Endothelial cell of umbilical vein (primary cell): ENCODE measurements around the gene LIN28B. TPM values are rescaled to one million over a fixed set of nuclear protein-coding genes. Genes with fewer than 3 reads are reported as not detected.
"Not testable (repeated sequence)": the region's sequence is repeated elsewhere in the genome, so short reads cannot be mapped to it uniquely, and the experiment has no call there.

Experiments
- BruUV-seq: library from RNA; stranded (reverse); fragments of 400-500 nt; replicated peaks from 2 replicates; lab custom pipeline; 2021; lab: Mats Ljungman, UMichigan
- CTCF ChIA-PET: fragments of 300-600, 350-600 bp; sonication (Branson Sonifier 250); formaldehyde crosslinking; loops from one replicate; lab custom pipeline; 2021; ENCODE audit warnings: antibody characterized with exemption, inconsistent platforms; lab: Charles Lee
- POLR2A ChIA-PET: fragments of 300-600, 350-600 bp; sonication (Branson Sonifier 250); formaldehyde crosslinking; loops from one replicate; lab custom pipeline; 2021; ENCODE audit warnings: antibody characterized with exemption, inconsistent platforms; lab: Charles Lee
- DNase-seq: peaks from one replicate; pipeline ENCODE4 v3.0.0-alpha.2; 2011; ENCODE audit warnings: low read depth, low spot score
- FAIRE-seq: peaks from 2 replicates; lab custom pipeline; 2011; peaks lifted over from hg19 to GRCh38; lab: Jason Lieb, UNC
- H2AFZ ChIP-seq: 2 replicates; pipeline ENCODE4 v1.6.0; 2012; ENCODE audit warnings: low read depth, low read length, control low read depth, inconsistent platforms
- H3K27ac ChIP-seq: 2 replicates; pipeline ENCODE4 v1.5.1; 2011; ENCODE audit warnings: low read depth, mild to moderate bottlenecking, control low read depth, low read length, moderate library complexity; ENCODE audit not compliant: insufficient read depth
- H3K27me3 ChIP-seq, 2 experiments: 2 replicates each; pipeline versions ENCODE4 v1.6.0 to v1.6.1; 2011; ENCODE audit warnings: low read length in 2 of 2, mixed read lengths in 1 of 2; ENCODE audit not compliant: control insufficient read depth in 2 of 2, insufficient read depth in 2 of 2
- H3K36me3 ChIP-seq, 2 experiments: 2 replicates in 1 of 2; 3 replicates in 1 of 2; pipeline ENCODE4 v1.5.1; 2011; ENCODE audit warnings: low read length in 2 of 2, mild to moderate bottlenecking in 1 of 2, moderate library complexity in 1 of 2; ENCODE audit not compliant: control insufficient read depth in 2 of 2, insufficient read depth in 2 of 2; ENCODE audit errors: extremely low read depth in 1 of 2
- H3K4me1 ChIP-seq: 3 replicates; pipeline ENCODE4 v1.5.1; 2011; ENCODE audit warnings: mild to moderate bottlenecking, low read length; ENCODE audit not compliant: control insufficient read depth, insufficient read depth; ENCODE audit errors: extremely low read depth
- H3K4me2 ChIP-seq: 2 replicates; pipeline ENCODE4 v1.6.1; 2011; ENCODE audit warnings: low read length, control low read depth, mixed read lengths; ENCODE audit not compliant: insufficient read depth
- H3K4me3 ChIP-seq, 3 experiments: fragments of 200-600 bp in 1 of 3; sonication (generic), shearing (Covaris generic) in 1 of 3; replicated peaks in 1 of 3; 2 replicates each; pipeline ENCODE4 v1.5.1; 2011 to 2016; ENCODE audit warnings: control low read depth in 3 of 3, low read length in 3 of 3, mild to moderate bottlenecking in 2 of 3, inconsistent platforms in 1 of 3, low read depth in 1 of 3, moderate library complexity in 1 of 3; ENCODE audit not compliant: insufficient read depth in 1 of 3
- H3K79me2 ChIP-seq: 2 replicates; pipeline ENCODE4 v1.6.0; 2012; ENCODE audit warnings: low read length, inconsistent platforms; ENCODE audit not compliant: control insufficient read depth, insufficient read depth
- H3K9ac ChIP-seq: replicated peaks from 2 replicates; pipeline ENCODE3; 2011; ENCODE audit warnings: low read length, control low read depth; ENCODE audit not compliant: insufficient read depth; ENCODE audit errors: extremely low read depth
- H3K9me1 ChIP-seq: replicated peaks from 3 replicates; pipeline ENCODE4 v1.6.0; 2011; ENCODE audit warnings: mild to moderate bottlenecking, low read length; ENCODE audit not compliant: control insufficient read depth, insufficient read depth; ENCODE audit errors: extremely low read depth
- H3K9me3 ChIP-seq: replicated peaks from 2 replicates; pipeline ENCODE4 v1.5.1; 2012; ENCODE audit warnings: low read length, inconsistent platforms; ENCODE audit not compliant: control insufficient read depth, insufficient read depth
- H4K20me1 ChIP-seq: replicated peaks from 2 replicates; pipeline ENCODE3; 2011; ENCODE audit warnings: mild to moderate bottlenecking, low read length; ENCODE audit not compliant: control insufficient read depth, insufficient read depth; ENCODE audit errors: extremely low read depth
- EZH2 ChIP-seq: IDR thresholded peaks from 2 replicates; pipeline ENCODE4 v1.6.1; 2012; ENCODE audit warnings: borderline replicate concordance, low read depth, mild to moderate bottlenecking, moderate library complexity, low read length, inconsistent platforms; ENCODE audit not compliant: severe bottlenecking
- FOS ChIP-seq: IDR thresholded peaks from 2 replicates; pipeline ENCODE4 v1.6.1; 2011; ENCODE audit warnings: mild to moderate bottlenecking, low read length, moderate library complexity, borderline replicate concordance; ENCODE audit not compliant: insufficient read depth
- GATA2 ChIP-seq: IDR thresholded peaks from 2 replicates; pipeline ENCODE4 v1.7.0; 2011; ENCODE audit warnings: low read depth, mild to moderate bottlenecking, moderate library complexity, mixed read lengths, low read length; ENCODE audit not compliant: insufficient read length, insufficient read depth
- JUN ChIP-seq: IDR thresholded peaks from 2 replicates; pipeline ENCODE4 v1.6.1; 2011; ENCODE audit warnings: borderline replicate concordance, low read depth; ENCODE audit not compliant: insufficient read length, insufficient read depth
- MYC ChIP-seq: IDR thresholded peaks from one replicate; pipeline ENCODE4 v1.6.1; 2011; ENCODE audit warnings: mild to moderate bottlenecking, low read depth, low read length
- POLR2A ChIP-seq: IDR thresholded peaks from 2 replicates; pipeline ENCODE4 v1.6.1; 2012; ENCODE audit warnings: low read depth, mild to moderate bottlenecking, control low read depth, low read length
- POLR2AphosphoS5 ChIP-seq: IDR thresholded peaks from 2 replicates; pipeline ENCODE4 v1.6.1; 2012; ENCODE audit warnings: low read depth, mild to moderate bottlenecking, control low read depth, low read length, moderate library complexity; ENCODE audit not compliant: insufficient read depth
- dilution Hi-C: fragments of 300-500 bp; cut with MboI; formaldehyde crosslinking; loops from one replicate; pipeline ENCODE4 v1.15.0; 2019; ENCODE audit warnings: low sequenced_read_pairs; ENCODE audit not compliant: extremely low pct_ligation_motif_present
- intact Hi-C: fragments of 100-400 bp; cut with micrococcal nuclease; formaldehyde crosslinking; loops from one replicate; pipeline ENCODE4 v1.10.0; 2022
- polyA plus RNA-seq, 4 experiments: library from polyadenylated mRNA; depleted of rRNA in 3 of 4; stranded (reverse) in 3 of 4; unstranded in 1 of 4; fragments of >200 nt; gene quantifications; 2 replicates each; pipeline versions ENCODE4 v1.2.1 to v1.2.3, GENCODE V29; 2011 to 2012; ENCODE audit warnings: missing spikeins in 1 of 4
- total RNA-seq: library from RNA; stranded (reverse); gene quantifications from 2 replicates; pipeline ENCODE4 v1.2.3, GENCODE V29; 2021
- TF ChIP-seq, protein P1 (sequence below), 2 donors: IDR thresholded peaks; 1 replicate in 1 of 2; 2 replicates in 1 of 2; pipeline ENCODE4 v1.5.1; 2011; ENCODE audit warnings: low read length in 2 of 2, mild to moderate bottlenecking in 2 of 2, moderate library complexity in 2 of 2, control low read depth in 1 of 2, inconsistent platforms in 1 of 2, low read depth in 1 of 2; ENCODE audit not compliant: insufficient read depth in 1 of 2; ENCODE audit errors: extremely low read depth in 1 of 2
- TF ChIP-seq, protein P2 (sequence below): IDR thresholded peaks from 2 replicates; pipeline ENCODE4 v1.6.1; 2011; ENCODE audit not compliant: insufficient read depth, insufficient read length

LIN28B gene
- total and polyA plus RNA-seq, 2 donors (not counting 3 experiments of a cell fraction or from before 2014, with no cell fraction given), result not detected

DNA sequence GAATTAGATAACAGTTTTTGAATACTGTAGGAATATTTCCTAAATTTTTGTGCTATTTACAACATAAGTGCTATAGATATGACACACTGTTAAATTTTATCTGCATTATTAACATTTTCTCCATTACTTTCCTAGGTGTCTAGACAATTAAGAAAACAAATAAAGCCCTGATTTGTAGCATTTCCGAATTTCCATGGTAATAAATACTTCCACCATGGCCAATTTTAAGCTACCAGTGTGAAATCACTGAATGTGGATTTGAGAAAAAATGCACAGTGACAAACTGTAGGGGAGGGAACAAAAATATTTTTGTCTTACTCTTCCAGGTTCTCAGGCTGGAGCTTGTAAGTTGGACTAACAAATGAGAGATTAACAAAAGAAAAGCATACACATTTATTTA lies 27.9 kb downstream of the LIN28B start:
- DNase-seq (no peak), FAIRE-seq (no peak)
- Histone ChIP-seq H3K9me1 (no peaks in the 10 kb centered on the region), H3K27me3 (no peaks in the 10 kb centered on the region), H3K79me2 (no peaks in the 10 kb centered on the region), H3K4me1 (no peaks in the 10 kb centered on the region), H3K4me3 (no peak overlapping the region), H4K20me1 (no peaks in the 10 kb centered on the region), H3K4me2 (no peak overlapping the region), H3K36me3 (no peaks in the 10 kb centered on the region), H3K9ac (no peak overlapping the region), H3K9me3 (no peaks in the 10 kb centered on the region), H2AFZ (no peak overlapping the region), H3K27ac (no peak overlapping the region)
- ChIA-PET POLR2A (no interaction called here), CTCF (interaction anchor here (1.1 kb wide), 1 partner anchor 11 kb away, joined by 3 read pairs; no protein-coding TSS in a partner anchor)
- BruUV-seq, result no TSS peak
- intact Hi-C loops, result no loop called here
- dilution Hi-C loops, result no loop called here
- TF ChIP-seq GATA2 (no peak), POLR2AphosphoS5 (no peak), MYC (no peak), POLR2A (no peak), JUN (no peak), EZH2 (no peak), FOS (no peak)
- TF ChIP-seq, protein P1, sequence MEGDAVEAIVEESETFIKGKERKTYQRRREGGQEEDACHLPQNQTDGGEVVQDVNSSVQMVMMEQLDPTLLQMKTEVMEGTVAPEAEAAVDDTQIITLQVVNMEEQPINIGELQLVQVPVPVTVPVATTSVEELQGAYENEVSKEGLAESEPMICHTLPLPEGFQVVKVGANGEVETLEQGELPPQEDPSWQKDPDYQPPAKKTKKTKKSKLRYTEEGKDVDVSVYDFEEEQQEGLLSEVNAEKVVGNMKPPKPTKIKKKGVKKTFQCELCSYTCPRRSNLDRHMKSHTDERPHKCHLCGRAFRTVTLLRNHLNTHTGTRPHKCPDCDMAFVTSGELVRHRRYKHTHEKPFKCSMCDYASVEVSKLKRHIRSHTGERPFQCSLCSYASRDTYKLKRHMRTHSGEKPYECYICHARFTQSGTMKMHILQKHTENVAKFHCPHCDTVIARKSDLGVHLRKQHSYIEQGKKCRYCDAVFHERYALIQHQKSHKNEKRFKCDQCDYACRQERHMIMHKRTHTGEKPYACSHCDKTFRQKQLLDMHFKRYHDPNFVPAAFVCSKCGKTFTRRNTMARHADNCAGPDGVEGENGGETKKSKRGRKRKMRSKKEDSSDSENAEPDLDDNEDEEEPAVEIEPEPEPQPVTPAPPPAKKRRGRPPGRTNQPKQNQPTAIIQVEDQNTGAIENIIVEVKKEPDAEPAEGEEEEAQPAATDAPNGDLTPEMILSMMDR (IDR thresholded peaks at IDR 0.05; ENCODE audit: extremely low read depth in 1 of 2, insufficient read depth in 1 of 2, low read depth in 1 of 2, low read length in 2 of 2), result no peak
- TF ChIP-seq, protein P2, sequence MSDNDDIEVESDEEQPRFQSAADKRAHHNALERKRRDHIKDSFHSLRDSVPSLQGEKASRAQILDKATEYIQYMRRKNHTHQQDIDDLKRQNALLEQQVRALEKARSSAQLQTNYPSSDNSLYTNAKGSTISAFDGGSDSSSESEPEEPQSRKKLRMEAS, result no peak

DNA sequence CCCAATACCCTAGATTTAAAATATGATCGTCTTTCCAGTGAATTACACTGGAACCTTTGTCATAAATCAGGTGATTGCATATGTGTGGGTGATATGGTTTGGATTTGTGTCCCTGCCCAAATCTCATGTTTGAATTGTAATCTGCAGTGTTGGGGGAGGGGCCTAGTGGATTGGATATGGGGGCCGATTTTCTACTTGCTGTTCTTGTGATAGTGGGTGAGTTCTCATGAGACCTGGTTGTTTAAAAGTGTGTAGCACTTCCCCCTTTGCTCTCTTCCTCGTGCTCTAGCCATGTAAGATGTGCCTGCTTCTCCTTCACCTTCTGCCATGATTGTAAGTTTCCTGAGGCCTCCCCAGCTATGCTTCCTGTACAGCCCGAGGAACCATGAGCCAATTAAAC lies 29.0 kb downstream of the LIN28B start:
- H3K36me3 ChIP-seq, H3K4me1 ChIP-seq, H3K27me3 ChIP-seq, FAIRE-seq, H3K9ac ChIP-seq, intact Hi-C loops, H3K9me1 ChIP-seq, H4K20me1 ChIP-seq, H2AFZ ChIP-seq, H3K79me2 ChIP-seq, dilution Hi-C loops, H3K27ac ChIP-seq, DNase-seq, H3K4me3 ChIP-seq, H3K9me3 ChIP-seq, BruUV-seq, H3K4me2 ChIP-seq: not testable (repeated sequence)
- ChIA-PET CTCF (interaction anchor here (1.4 kb wide), 1 partner anchor 10 kb away, joined by 4 read pairs; no protein-coding TSS in a partner anchor), POLR2A (interaction anchor here (0.6 kb wide), 1 partner anchor 29 kb away, joined by 3 read pairs; no protein-coding TSS in a partner anchor)
